Adrenal gland (tissue), 5 donors: Measurements from ENCODE around the gene C1orf116.

Source experiments
- CTCF ChIP-seq, 6 experiments: fragments of 450-650 bp in 4 of 6; fragments of 200-600 bp in 2 of 6; sonication (generic) in 1 of 6; IDR thresholded peaks; 1 replicate in 5 of 6; 2 replicates in 1 of 6; pipeline versions ENCODE4 v1.5.1 to v1.8.0; 2016 to 2021; ENCODE audit warnings: antibody characterized with exemption in 6 of 6, mild to moderate bottlenecking in 2 of 6, moderate library complexity in 1 of 6
- POLR2A ChIP-seq, 2 donors: fragments of 450-650 bp; IDR thresholded peaks; one replicate each; pipeline ENCODE4 v1.6.1; 2017; ENCODE audit warnings: antibody characterized with exemption in 2 of 2, mild to moderate bottlenecking in 2 of 2, moderate library complexity in 1 of 2
- donor health status: DM: no; HTN: no; CAD: no.

DNA sequence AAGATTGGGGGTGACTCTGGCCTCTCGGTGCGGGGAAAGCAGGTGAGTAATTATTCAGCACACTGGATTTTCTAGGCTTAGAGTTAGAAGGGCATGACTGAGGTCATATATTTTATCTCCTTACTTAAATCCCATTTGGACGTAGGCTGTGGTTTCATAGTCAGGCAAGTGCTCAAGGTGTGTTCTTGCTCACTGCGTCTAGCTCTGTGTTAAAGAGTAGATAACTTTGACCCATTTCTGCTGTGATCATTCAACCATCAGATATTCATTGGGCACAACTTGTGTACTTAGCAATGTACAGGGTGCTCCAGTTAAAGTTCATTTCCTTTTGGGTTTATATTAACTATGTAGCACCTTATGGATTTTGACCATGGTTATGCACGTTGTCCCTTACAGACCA lies 35.1 kb upstream of the C1orf116 start:
- no peak for TF ChIP-seq CTCF (IDR thresholded peaks at IDR 0.05)
- no peak for TF ChIP-seq POLR2A (IDR thresholded peaks at IDR 0.05)
